Measurements from ENCODE around the gene ARFRP1.
"Not testable (repeated sequence)": the region's sequence is repeated elsewhere in the genome, so short reads cannot be mapped to it uniquely, and the experiment has no call there.

ARFRP1 gene

DNA sequence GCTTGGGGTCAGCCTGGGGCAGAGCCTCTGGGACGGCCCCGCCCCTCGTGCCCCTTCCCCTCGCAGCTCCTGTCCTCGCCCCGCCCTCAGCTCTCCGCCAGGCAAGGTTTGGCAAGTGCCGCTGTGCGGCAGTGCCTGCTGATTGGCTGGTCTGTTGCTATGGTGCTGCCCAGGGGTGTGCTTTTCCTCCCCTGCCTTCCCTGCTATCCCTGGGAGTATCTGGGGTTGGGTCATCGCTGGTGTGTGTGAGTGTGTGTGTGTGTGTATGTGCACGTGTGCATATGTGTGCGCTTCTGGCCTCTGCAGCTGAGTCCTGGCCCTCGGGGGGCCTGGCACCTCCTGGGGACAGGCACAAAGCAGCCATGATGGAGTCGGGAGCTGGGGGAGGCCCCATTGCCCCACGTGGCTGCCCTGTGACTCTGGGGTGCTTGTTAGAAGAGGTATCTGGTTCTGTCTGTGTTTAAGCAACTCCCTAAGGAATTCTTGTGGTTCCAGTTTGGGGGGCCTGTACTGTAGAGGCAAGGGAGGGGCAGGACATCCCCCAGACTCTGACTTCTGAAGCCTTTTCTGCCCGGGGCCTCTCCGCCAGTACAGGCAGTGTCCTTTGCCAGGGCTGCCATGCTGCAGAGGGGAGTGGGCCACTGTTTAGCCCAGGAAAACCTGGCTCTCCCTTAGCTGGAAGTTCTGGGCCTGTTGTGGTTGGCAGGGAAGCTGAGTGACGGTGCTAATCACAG, 42.7 kb downstream of the ARFRP1 start:
- TF ChIP-seq GATA1 (IDR thresholded peaks at IDR 0.05; ENCODE audit: low read depth, low read length) (no peak), POLR2A (IDR thresholded peaks at IDR 0.05; ENCODE audit: low read length) (no peak)
- no peak for DNase-seq

DNA sequence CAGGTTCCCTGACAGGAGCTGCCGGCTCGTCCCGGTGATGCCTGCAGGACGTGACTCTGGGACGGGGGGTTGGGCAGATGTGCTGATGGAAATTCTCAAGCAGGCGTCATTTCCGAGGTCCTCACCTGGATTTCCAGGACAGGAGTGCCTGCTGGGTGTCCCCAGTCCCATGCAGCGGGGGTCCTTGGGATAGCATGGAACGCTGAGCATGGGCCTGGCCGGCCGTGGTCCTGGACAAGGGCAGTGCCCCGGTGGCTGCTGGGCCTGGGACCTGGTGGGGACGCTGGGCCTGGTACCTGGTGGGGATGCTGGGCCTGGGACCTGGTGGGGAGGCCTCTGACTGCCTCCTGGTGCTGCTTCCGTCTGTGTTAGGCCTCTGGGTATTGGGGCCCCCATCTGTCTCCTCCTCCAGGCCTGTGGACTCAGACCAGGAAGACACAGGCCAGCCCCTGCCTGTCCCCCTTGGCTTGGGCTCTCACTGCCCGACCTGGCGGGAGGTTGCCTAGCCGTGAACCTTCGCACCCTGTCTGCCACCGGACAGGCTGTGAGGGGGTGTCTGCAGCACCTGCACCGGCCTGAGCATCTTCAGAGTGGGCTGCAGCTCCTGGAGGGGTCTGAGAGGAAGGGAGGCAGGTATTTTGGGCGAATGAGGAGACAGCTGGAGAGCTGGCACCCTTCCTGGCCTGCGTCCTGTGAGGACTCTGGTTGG, 43.5 kb downstream of the ARFRP1 start:
- no peak for DNase-seq
- TF ChIP-seq POLR2A (IDR thresholded peaks at IDR 0.05; ENCODE audit: low read length): no peak
- no peak for TF ChIP-seq GATA1 (IDR thresholded peaks at IDR 0.05; ENCODE audit: low read depth, low read length)

DNA sequence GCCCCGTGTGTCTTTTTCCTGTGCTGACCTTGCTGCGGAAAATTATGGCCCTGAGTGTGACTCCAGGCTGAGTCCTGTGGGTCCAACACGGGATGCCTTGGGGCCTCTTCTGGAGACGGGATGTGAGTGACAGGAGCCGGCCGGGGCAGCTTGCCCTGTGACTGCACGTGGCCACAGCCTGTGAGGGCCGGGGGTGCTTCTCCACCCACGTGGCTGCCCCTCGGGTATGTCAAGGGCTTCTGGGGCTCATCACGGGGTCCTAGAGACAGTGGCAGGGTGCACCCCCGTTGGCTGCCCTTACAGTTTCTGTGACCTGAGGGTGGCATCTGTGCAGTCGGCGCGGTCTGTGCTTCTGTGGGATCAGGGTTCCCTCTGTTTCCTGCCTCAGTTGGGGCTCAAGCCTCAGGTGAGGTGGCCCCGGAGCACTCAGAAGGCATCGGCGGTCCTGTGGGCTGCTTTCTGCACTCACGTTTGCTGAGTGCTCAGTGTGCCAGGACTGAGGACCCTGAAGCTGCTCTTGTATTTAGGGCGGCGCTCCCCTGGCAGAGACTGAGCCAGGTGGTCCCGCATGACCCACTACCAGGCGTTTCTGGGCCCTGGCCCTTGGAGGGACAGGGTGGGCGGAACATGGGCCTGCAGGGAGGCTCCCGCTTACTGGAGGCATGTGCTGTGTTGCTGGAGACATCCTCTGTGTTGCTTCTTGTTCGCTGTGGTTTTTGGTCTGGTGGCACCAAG, 44.3 kb downstream of the ARFRP1 start:
- no peak for TF ChIP-seq GATA1 (IDR thresholded peaks at IDR 0.05; ENCODE audit: low read depth, low read length)
- TF ChIP-seq POLR2A (IDR thresholded peaks at IDR 0.05; ENCODE audit: low read length): no peak
- no peak for DNase-seq

- TF ChIP-seq GATA1 (IDR thresholded peaks at IDR 0.05; ENCODE audit: low read depth, low read length): no peak
- TF ChIP-seq POLR2A (IDR thresholded peaks at IDR 0.05; ENCODE audit: low read length): no peak
- DNase-seq: no peak
Observed at GRCh38 chr20:63662813-63663189, 45.0 kb downstream of the ARFRP1 start.

GRCh38 chr20:63661959-63662812, 45.6 kb downstream of the ARFRP1 start:
- no peak for DNase-seq
- TF ChIP-seq GATA1 (IDR thresholded peaks at IDR 0.05; ENCODE audit: low read depth, low read length) (no peak), POLR2A (IDR thresholded peaks at IDR 0.05; ENCODE audit: low read length) (no peak)

DNA sequence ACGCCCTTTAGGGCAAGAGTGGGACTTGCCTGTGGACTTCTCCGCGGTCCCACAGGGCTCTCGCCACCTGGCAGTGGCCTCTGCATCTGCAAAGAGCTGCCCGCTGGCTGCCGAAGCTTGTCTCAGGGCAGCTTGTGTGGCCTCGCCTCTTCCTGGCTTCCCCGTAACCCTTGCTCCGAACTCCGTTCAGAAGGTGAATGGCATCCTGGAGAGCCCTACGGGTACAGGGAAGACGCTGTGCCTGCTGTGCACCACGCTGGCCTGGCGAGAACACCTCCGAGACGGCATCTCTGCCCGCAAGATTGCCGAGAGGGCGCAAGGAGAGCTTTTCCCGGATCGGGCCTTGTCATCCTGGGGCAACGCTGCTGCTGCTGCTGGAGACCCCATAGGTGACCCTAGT, 46.7 kb downstream of the ARFRP1 start:
- TF ChIP-seq GATA1 (IDR thresholded peaks at IDR 0.05; ENCODE audit: low read depth, low read length) (no peak), POLR2A (IDR thresholded peaks at IDR 0.05; ENCODE audit: low read length) (no peak)
- DNase-seq: no peak

DNA sequence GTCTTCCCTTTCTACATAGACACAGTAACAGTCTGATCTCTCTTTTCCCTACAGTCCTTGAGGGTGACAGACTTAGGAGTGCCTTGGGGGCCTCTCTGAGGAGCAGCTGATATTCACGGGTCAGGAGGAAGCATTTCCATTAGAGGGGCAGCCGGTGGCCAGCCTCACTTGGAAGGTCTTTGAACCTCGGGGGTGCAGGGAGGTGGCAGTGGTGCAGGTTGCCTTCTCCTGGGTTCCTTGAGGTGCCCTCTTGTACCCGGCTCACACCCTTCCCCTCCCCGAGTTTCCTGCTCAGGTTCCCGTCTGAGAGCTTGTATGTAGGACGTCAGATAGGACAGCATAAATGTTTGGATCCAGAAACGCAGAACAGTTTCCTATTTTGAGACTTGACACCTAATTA, 47.2 kb downstream of the ARFRP1 start:
- TF ChIP-seq POLR2A (IDR thresholded peaks at IDR 0.05; ENCODE audit: low read length) (no peak), GATA1 (IDR thresholded peaks at IDR 0.05; ENCODE audit: low read depth, low read length) (no peak)
- no peak for DNase-seq

DNA sequence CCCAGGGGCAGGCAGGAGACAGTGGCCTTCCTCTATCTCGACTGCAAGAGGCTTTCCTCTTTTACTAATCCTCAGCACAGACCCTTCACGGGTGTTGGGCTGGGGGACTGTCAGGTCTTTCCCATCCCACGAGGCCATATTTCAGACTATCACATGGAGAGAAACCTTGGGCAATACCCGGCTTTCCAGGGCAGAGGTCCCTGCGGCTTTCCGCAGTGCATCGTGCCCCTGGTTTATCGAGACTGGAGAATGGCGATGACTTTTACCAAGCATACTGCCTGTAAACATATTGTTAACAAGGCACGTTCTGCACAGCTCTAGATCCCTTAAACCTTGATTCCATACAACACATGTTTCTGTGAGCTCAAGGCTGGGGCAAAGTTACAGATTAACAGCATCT, 47.6 kb downstream of the ARFRP1 start:
- not testable (repeated sequence) for DNase-seq

GRCh38 chr20:63659370-63659769, 48.4 kb downstream of the ARFRP1 start:
- no peak for TF ChIP-seq GATA1 (IDR thresholded peaks at IDR 0.05; ENCODE audit: low read depth, low read length)
- no peak for DNase-seq

DNA sequence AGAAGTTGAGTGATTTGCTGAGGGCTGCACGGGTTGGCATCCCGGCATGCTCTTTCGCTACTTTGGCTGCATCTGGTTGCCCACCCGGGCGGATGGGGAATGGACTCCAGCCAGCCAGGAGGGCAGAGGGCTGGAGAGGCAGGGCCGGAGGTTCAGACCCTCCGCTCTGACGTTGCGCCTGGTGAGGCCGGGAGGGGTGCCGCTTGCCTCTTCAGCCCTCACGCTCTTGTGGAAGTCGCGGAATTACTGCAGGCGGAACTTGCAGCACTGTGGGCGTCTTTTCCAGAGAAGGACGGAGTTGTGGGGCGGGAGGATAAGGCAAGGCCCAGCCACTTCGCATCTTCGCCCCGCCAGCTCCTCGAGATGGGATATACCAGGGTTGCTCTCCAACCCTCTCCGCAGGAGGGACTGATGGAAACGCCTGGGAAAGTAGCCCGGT, 49.0 kb downstream of the ARFRP1 start:
- peak; percentile 67 to 69 for DNase-seq
- TF ChIP-seq POLR2A (IDR thresholded peaks at IDR 0.05; ENCODE audit: low read length) (no peak), GATA1 (IDR thresholded peaks at IDR 0.05; ENCODE audit: low read depth, low read length) (no peak)

- TF ChIP-seq POLR2A (IDR thresholded peaks at IDR 0.05; ENCODE audit: low read length) (peak; percentile 81), GATA1 (IDR thresholded peaks at IDR 0.05; ENCODE audit: low read depth, low read length) (no peak)
Observed at GRCh38 chr20:63657937-63658748, 49.6 kb downstream of the ARFRP1 start, which contains the start of gene RTEL1. RTEL1 (plus strand) TSS chr20:63658312; CDS start chr20:63659403, 1,091 bp downstream.

DNA sequence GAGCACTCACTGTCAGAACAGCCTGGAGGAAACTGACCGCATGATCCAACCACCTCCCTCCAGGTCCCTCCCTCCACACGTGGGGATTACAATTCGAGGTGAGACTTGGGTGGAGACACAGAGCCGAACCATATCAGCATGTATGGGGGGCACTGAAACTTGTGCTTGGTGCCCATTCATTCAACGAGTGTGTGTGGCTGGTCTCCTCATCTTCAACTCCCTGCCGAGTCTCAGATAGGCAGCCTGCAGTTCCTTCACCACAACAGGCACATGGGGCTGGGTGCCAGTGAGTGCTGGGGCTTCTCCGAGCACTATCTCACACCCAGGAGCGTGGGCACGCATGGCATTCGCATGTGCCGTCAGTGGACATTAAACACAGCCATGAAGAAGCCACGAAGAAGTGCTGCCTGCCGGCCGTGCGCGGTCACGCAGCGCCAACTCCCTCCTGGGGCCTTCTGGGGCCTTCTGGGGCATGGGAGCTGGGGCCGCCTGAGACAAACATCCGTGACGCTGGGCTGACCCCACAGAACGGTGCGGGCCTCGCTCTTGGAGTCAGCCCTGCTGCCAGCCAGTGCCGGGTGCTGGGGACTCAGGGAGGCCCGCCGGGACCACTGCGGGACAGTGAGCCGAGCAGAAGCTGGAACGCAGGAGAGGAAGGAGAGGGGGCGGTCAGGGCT, 50.4 kb downstream of the ARFRP1 start:
- peak in 1 of 2 experiments; percentile 61 for DNase-seq
- no peak for TF ChIP-seq POLR2A (IDR thresholded peaks at IDR 0.05; ENCODE audit: low read length)
- no peak for TF ChIP-seq GATA1 (IDR thresholded peaks at IDR 0.05; ENCODE audit: low read depth, low read length)

More at GRCh38 chr20:63657937-63658748, 49.6 kb downstream of the ARFRP1 start, which contains the start of gene RTEL1:
- peak; percentile 95 to 96 for DNase-seq
